Liver (tissue), 9 donors: ENCODE results near the gene NRF1. TPM values are rescaled to one million over a fixed set of nuclear protein-coding genes. Genes with fewer than 3 reads are reported as not detected.
A peak's percentile ranks its signal among the peaks of the same experiment; 100 is the strongest.

Source experiments
- DNase-seq: peaks from one replicate; pipeline ENCODE4 v3.0.0-alpha.2; 2017; ENCODE audit warnings: low spot score
- H3K27ac ChIP-seq, 2 donors: one replicate each; pipeline ENCODE4 v1.7.0; 2013; ENCODE audit warnings: inconsistent platforms in 2 of 2, low read length in 2 of 2, control low read depth in 1 of 2, low read depth in 1 of 2, mild to moderate bottlenecking in 1 of 2
- H3K27me3 ChIP-seq, 4 donors: one replicate each; pipeline versions ENCODE4 v1.6.1 to v1.7.0; 2013; ENCODE audit warnings: low read length in 3 of 4, inconsistent platforms in 1 of 4, mild to moderate bottlenecking in 1 of 4, moderate library complexity in 1 of 4; ENCODE audit not compliant: control insufficient read depth in 4 of 4, insufficient read depth in 4 of 4
- H3K36me3 ChIP-seq, 4 donors: one replicate each; pipeline versions ENCODE4 v1.6.1 to v1.7.0; 2013; ENCODE audit warnings: low read length in 3 of 4, mild to moderate bottlenecking in 3 of 4, low read depth in 1 of 4, moderate library complexity in 1 of 4; ENCODE audit not compliant: control insufficient read depth in 4 of 4, insufficient read depth in 3 of 4
- H3K4me1 ChIP-seq, 4 donors: one replicate each; pipeline versions ENCODE4 v1.6.1 to v1.7.0; 2013; ENCODE audit warnings: low read length in 3 of 4, mild to moderate bottlenecking in 3 of 4, moderate library complexity in 1 of 4; ENCODE audit not compliant: control insufficient read depth in 4 of 4, insufficient read depth in 4 of 4
- H3K4me3 ChIP-seq, 3 donors: one replicate each; pipeline versions ENCODE4 v1.6.1 to v1.7.0; 2013; ENCODE audit warnings: low read length in 3 of 3, control low read depth in 1 of 3, low read depth in 1 of 3, mild to moderate bottlenecking in 1 of 3
- H3K9ac ChIP-seq, 2 donors: one replicate each; pipeline ENCODE4 v1.7.0; 2013; ENCODE audit warnings: low read length in 2 of 2, mild to moderate bottlenecking in 2 of 2, moderate library complexity in 2 of 2, control low read depth in 1 of 2, low read depth in 1 of 2
- H3K9me3 ChIP-seq, 4 donors: one replicate each; pipeline versions ENCODE4 v1.6.1 to v1.7.0; 2013; ENCODE audit warnings: low read length in 3 of 4; ENCODE audit not compliant: control insufficient read depth in 4 of 4
- ATF3 ChIP-seq: IDR thresholded peaks from 2 replicates; pipeline ENCODE4 v1.6.1; 2016; ENCODE audit warnings: antibody characterized with exemption
- CTCF ChIP-seq: fragments of 150-350 bp; IDR thresholded peaks from 2 replicates; pipeline ENCODE4 v1.5.1; 2017; ENCODE audit warnings: improper control_type of control experiment, low read depth, low read length; ENCODE audit not compliant: missing input control
- EGR1 ChIP-seq, 2 donors: IDR thresholded peaks; 2 replicates each; pipeline ENCODE4 v1.6.1; 2016 to 2018; ENCODE audit warnings: antibody characterized with exemption in 2 of 2, low read depth in 2 of 2
- FOXA1 ChIP-seq: IDR thresholded peaks from 2 replicates; pipeline ENCODE4 v1.6.1; 2016; ENCODE audit warnings: antibody characterized with exemption
- FOXA2 ChIP-seq: IDR thresholded peaks from 2 replicates; pipeline ENCODE4 v1.6.1; 2016; ENCODE audit warnings: antibody characterized with exemption
- GABPA ChIP-seq, 2 donors: IDR thresholded peaks in 1 of 2; conservative IDR thresholded peaks in 1 of 2; 2 replicates each; pipeline ENCODE4 v1.6.1; 2016; ENCODE audit warnings: antibody characterized with exemption in 2 of 2, mild to moderate bottlenecking in 1 of 2, moderate library complexity in 1 of 2
- HNF4A ChIP-seq, 2 donors: conservative IDR thresholded peaks; 2 replicates each; pipeline ENCODE4 v1.6.1; 2016; ENCODE audit warnings: antibody characterized with exemption in 2 of 2, mild to moderate bottlenecking in 2 of 2
- HNF4G ChIP-seq: IDR thresholded peaks from 2 replicates; pipeline ENCODE4 v1.6.1; 2016; ENCODE audit warnings: antibody characterized with exemption
- NR2F2 ChIP-seq: IDR thresholded peaks from 2 replicates; pipeline ENCODE4 v1.6.1; 2016; ENCODE audit warnings: antibody characterized with exemption
- RAD21 ChIP-seq, 2 donors: IDR thresholded peaks; 2 replicates each; pipeline ENCODE4 v1.6.1; 2016; ENCODE audit warnings: antibody characterized with exemption in 2 of 2, mild to moderate bottlenecking in 2 of 2
- REST ChIP-seq: IDR thresholded peaks from 2 replicates; pipeline ENCODE4 v1.6.1; 2016; ENCODE audit warnings: antibody characterized with exemption, mild to moderate bottlenecking
- RXRA ChIP-seq, 2 donors: IDR thresholded peaks; 2 replicates each; pipeline ENCODE4 v1.6.1; 2017 to 2018; ENCODE audit warnings: antibody characterized with exemption in 2 of 2, mild to moderate bottlenecking in 1 of 2
- SP1 ChIP-seq: IDR thresholded peaks from 2 replicates; pipeline ENCODE4 v1.6.1; 2018; ENCODE audit warnings: antibody characterized with exemption, mild to moderate bottlenecking
- TAF1 ChIP-seq: conservative IDR thresholded peaks from 2 replicates; pipeline ENCODE4 v1.6.1; 2016; ENCODE audit warnings: antibody characterized with exemption, mild to moderate bottlenecking
- YY1 ChIP-seq: IDR thresholded peaks from 2 replicates; pipeline ENCODE4 v1.6.1; 2016; ENCODE audit warnings: antibody characterized with exemption, mild to moderate bottlenecking
- WGBS: extraction: QIAGEN DNeasy Blood & Tissue Kit; methylation state at CpG from one replicate; pipeline ENCODE4 v1.1.7; 2013; 5-methylcytosine and 5-hydroxymethylcytosine counted together
- polyA plus RNA-seq, 2 donors: library from polyadenylated mRNA; stranded (reverse) in 1 of 2; unstranded in 1 of 2; fragments of 200-250 nt in 1 of 2; fragments of >200 nt in 1 of 2; fragmentation: Nextera tagmentation in 1 of 2; extraction: Ambion mirVana in 1 of 2; gene quantifications; one replicate each; pipeline versions ENCODE4 v1.2.1 to v1.2.3, GENCODE V29; 2013 to 2015
- total RNA-seq, 2 donors: library from RNA; depleted of rRNA; stranded (reverse); fragments of >200 nt; gene quantifications; one replicate each; pipeline ENCODE4 v1.2.3, GENCODE V29; 2014
- TF ChIP-seq, protein P1 (sequence below): IDR thresholded peaks from 2 replicates; pipeline ENCODE4 v1.6.1; 2016; ENCODE audit warnings: antibody characterized with exemption
- donor health status: healthy.
- donor health status: healthy.
- donor health status: healthy.
- donor health status: healthy.
- donor health status: healthy.

Gene NRF1
- total and polyA plus RNA-seq, 4 donors: 1.3 to 14.8 (median 5.3) TPM

DNA sequence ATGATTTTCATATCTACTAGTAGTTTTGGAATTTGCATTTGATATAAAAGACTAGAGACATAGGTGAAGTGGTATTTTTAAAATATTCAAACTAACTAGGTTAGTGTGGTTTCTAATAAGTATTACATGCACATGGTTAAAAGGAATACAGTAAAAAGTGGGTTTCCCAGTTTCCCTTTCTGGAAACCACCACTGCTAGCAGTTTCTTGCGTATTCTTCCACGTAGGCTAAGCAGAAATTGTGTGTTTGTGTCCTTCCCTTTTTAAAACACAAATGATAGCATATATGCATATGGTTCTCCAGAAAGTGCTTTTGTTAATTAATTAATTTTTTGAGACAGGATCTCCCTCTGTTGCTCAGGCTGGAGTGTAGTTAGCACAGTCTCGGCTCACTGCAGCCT lies 15.4 kb downstream of the NRF1 start:
- Histone ChIP-seq H3K9me3 (no peaks in the 10 kb centered on the region), H3K4me1 (peaks cover 0 to 4% (median under 1%) of the 10 kb centered on the region in 4 donors), H3K9ac (no peak overlapping the region), H3K27ac (no peak overlapping the region), H3K36me3 (no peaks in the 10 kb centered on the region), H3K4me3 (no peak overlapping the region), H3K27me3 (no peaks in the 10 kb centered on the region)
- no peak for DNase-seq
- WGBS: 88% methylated on average over 3 of the region's 3 CpGs
- TF ChIP-seq SP1 (no peak), RAD21 (IDR thresholded peaks at IDR 0.05) (no peak), CTCF (no peak), HNF4A (conservative IDR thresholded peaks at IDR 0.05) (no peak), GABPA (IDR thresholded peaks at IDR 0.05 in 1 of 2, conservative IDR thresholded peaks at IDR 0.05 in 1 of 2) (no peak)

DNA sequence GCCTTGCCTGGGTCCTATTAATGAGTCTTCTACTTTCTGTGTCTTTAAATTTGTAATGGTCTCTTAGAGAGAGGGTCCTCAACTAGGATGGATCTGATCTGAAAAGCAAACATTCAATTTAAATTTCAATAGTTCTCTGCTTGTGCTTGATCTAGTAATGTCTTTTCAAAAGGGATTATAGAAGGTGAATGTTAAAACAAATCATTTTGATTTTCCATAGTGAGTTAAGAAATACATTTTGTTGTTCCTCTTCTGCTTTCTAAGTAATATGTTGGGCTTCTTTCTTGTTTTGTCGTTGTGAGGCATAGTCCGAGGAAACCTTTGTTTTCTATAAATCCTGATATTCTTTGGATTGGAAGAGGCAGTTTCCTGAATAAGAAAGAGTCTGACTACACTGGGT lies 18.8 kb downstream of the NRF1 start:
- WGBS: 68% methylated on average over 2 of the region's 2 CpGs
- no peaks in the 10 kb centered on the region for H3K9me3 ChIP-seq
- no peak overlapping the region for H3K4me3 ChIP-seq
- TF ChIP-seq SP1 (no peak), TAF1 (no peak), YY1 (no peak), FOXA2 (no peak), EGR1 (IDR thresholded peaks at IDR 0.05; ENCODE audit: low read depth in 2 of 2) (no peak), RAD21 (IDR thresholded peaks at IDR 0.05) (no peak), HNF4G (no peak)
- H3K4me1 ChIP-seq: peaks cover 0 to 4% (median 1%) of the 10 kb centered on the region in 4 donors
- no peaks in the 10 kb centered on the region for H3K27me3 ChIP-seq
- H3K9ac ChIP-seq: no peak overlapping the region
- H3K36me3 ChIP-seq: no peaks in the 10 kb centered on the region
- DNase-seq: no peak
- no peak overlapping the region for H3K27ac ChIP-seq

DNA sequence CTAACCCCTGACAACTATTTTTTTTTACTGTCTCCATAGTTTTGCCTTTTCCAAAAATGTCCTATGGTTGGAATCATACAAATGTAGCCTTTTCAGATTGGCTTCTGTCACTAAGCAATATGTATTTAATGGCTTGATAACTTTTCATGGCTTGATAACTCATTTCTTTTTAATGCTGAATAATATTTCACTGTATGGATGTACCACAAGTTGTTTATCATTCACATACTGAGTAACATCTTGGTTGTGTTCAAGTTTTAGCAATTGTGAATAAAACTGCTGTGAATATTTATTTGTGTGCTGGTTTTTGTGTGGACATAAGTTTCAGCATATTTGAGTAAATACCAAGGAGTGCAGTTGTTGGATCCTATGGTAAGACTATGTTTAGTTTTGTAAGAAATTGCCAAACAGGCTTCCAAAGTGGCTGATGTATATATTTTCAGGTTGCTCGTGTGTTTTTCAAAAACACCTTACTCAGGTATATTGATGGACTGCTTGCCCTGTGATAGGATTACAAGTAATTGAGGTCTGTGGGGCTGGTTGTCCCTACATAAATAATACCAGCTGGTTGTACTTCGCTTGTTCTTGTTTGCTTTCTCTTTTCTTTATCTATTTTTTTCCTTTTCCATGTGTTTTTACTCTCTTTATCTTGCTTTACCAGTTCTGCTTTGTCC lies 23.0 kb downstream of the NRF1 start:
- Histone ChIP-seq H3K4me3 (no peak overlapping the region), H3K9me3 (no peaks in the 10 kb centered on the region), H3K36me3 (peaks cover 0 to 1% (median 0%) of the 10 kb centered on the region in 4 donors), H3K27me3 (no peaks in the 10 kb centered on the region), H3K9ac (peak overlapping the region in 1 of 2 donors; percentile 26), H3K27ac (no peak overlapping the region), H3K4me1 (peaks cover 0 to 6% (median 1%) of the 10 kb centered on the region in 4 donors)
- no peak for DNase-seq
- WGBS: 77% methylated on average over 2 of the region's 2 CpGs
- TF ChIP-seq ATF3 (no peak), HNF4A (conservative IDR thresholded peaks at IDR 0.05) (no peak), RAD21 (IDR thresholded peaks at IDR 0.05) (no peak), NR2F2 (no peak), REST (no peak), RXRA (IDR thresholded peaks at IDR 0.05) (no peak), FOXA1 (no peak), TAF1 (no peak), GABPA (IDR thresholded peaks at IDR 0.05 in 1 of 2, conservative IDR thresholded peaks at IDR 0.05 in 1 of 2) (no peak), SP1 (no peak), EGR1 (IDR thresholded peaks at IDR 0.05; ENCODE audit: low read depth in 2 of 2) (no peak), HNF4G (no peak), CTCF (no peak), YY1 (no peak)
- TF ChIP-seq, protein P1, sequence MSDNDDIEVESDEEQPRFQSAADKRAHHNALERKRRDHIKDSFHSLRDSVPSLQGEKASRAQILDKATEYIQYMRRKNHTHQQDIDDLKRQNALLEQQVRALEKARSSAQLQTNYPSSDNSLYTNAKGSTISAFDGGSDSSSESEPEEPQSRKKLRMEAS: no peak
